H1 (cell line): ENCODE results near the gene PHTF1. TPM values are rescaled to one million over a fixed set of nuclear protein-coding genes. Genes with fewer than 3 reads are reported as not detected.
A peak's percentile ranks its signal among the peaks of the same experiment; 100 is the strongest.

Experiments used
- CTCF ChIA-PET: fragments of 300-600 bp; sonication (Branson Sonifier 250); formaldehyde crosslinking; loops from one replicate; lab custom pipeline; 2021; ENCODE audit not compliant: partially characterized antibody; lab: Charles Lee
- POLR2A ChIA-PET: fragments of 300-600 bp; sonication (Branson Sonifier 250); formaldehyde crosslinking; loops from one replicate; lab custom pipeline; 2021; ENCODE audit warnings: inconsistent platforms; ENCODE audit not compliant: partially characterized antibody; lab: Charles Lee
- DNase-seq, 2 experiments: peaks; one replicate each; pipeline versions ENCODE4 v3.0.0 to v3.0.0-alpha.2; 2010 to 2022; ENCODE audit warnings: low spot score in 2 of 2, low read depth in 1 of 2, mixed read lengths in 1 of 2
- FAIRE-seq: peaks from 2 replicates; lab custom pipeline; 2011; peaks lifted over from hg19 to GRCh38; lab: Jason Lieb, UNC
- H2AFZ ChIP-seq: 2 replicates; pipeline ENCODE4 v1.8.1; 2012; ENCODE audit warnings: low read length, inconsistent platforms
- H2AK5ac ChIP-seq: 2 replicates; pipeline ENCODE4 v1.6.1; 2013; ENCODE audit warnings: low read depth, low read length
- H2BK120ac ChIP-seq: replicated peaks from 2 replicates; pipeline ENCODE3; 2013; ENCODE audit warnings: low read depth, low read length, inconsistent platforms
- H2BK12ac ChIP-seq: 2 replicates; pipeline ENCODE4 v1.6.1; 2013; ENCODE audit warnings: low read depth, low read length
- H2BK15ac ChIP-seq: 2 replicates; pipeline ENCODE4 v1.6.1; 2013; ENCODE audit warnings: low read length
- H2BK20ac ChIP-seq: 2 replicates; pipeline ENCODE4 v1.6.1; 2013; ENCODE audit warnings: low read length
- H2BK5ac ChIP-seq: 2 replicates; pipeline ENCODE4 v1.6.1; 2013; ENCODE audit warnings: low read depth, low read length
- H3K14ac ChIP-seq: 2 replicates; pipeline ENCODE4 v1.6.1; 2013; ENCODE audit warnings: inconsistent platforms; ENCODE audit not compliant: insufficient read length
- H3K18ac ChIP-seq: 2 replicates; pipeline ENCODE4 v1.6.1; 2013; ENCODE audit warnings: low read length; ENCODE audit errors: extremely low read depth
- H3K23ac ChIP-seq: 2 replicates; pipeline ENCODE4 v1.6.1; 2013; ENCODE audit warnings: inconsistent platforms; ENCODE audit not compliant: insufficient read length
- H3K23me2 ChIP-seq: 2 replicates; pipeline ENCODE4 v1.6.1; 2013; ENCODE audit warnings: low read depth, low read length
- H3K27ac ChIP-seq: 2 replicates; pipeline ENCODE4 v1.6.1; 2011; ENCODE audit warnings: low read depth, low read length, inconsistent platforms
- H3K27me3 ChIP-seq, 4 experiments: replicated peaks in 1 of 4; 1 replicate in 1 of 4; 2 replicates in 3 of 4; pipeline versions ENCODE4 v1.6.1 to v1.8.1; 2011 to 2013; ENCODE audit warnings: low read length in 3 of 4, mild to moderate bottlenecking in 3 of 4, inconsistent platforms in 2 of 4, mixed read lengths in 2 of 4, moderate library complexity in 1 of 4; ENCODE audit not compliant: control insufficient read depth in 3 of 4, insufficient read depth in 3 of 4; ENCODE audit errors: extremely low read depth in 1 of 4
- H3K36me3 ChIP-seq, 4 experiments: 2 replicates each; pipeline versions ENCODE4 v1.6.1 to v1.8.1; 2011 to 2013; ENCODE audit warnings: mild to moderate bottlenecking in 4 of 4, low read length in 3 of 4, moderate library complexity in 2 of 4, control low read depth in 1 of 4, inconsistent platforms in 1 of 4; ENCODE audit not compliant: insufficient read depth in 4 of 4, control insufficient read depth in 2 of 4
- H3K4ac ChIP-seq: replicated peaks from 2 replicates; pipeline ENCODE3; 2013; ENCODE audit warnings: low read length, low read depth, mixed read lengths, inconsistent platforms; ENCODE audit not compliant: insufficient read length
- H3K4me1 ChIP-seq, 4 experiments: replicated peaks in 1 of 4; 1 replicate in 1 of 4; 2 replicates in 3 of 4; pipeline versions ENCODE4 v1.6.1 to v1.8.1; 2011 to 2013; ENCODE audit warnings: low read length in 3 of 4, inconsistent platforms in 2 of 4, mixed read lengths in 1 of 4; ENCODE audit not compliant: insufficient read depth in 4 of 4, control insufficient read depth in 3 of 4
- H3K4me2 ChIP-seq, 2 experiments: 2 replicates each; pipeline versions ENCODE4 v1.6.1 to v1.8.1; 2011 to 2013; ENCODE audit warnings: low read depth in 2 of 2, low read length in 2 of 2, control low read depth in 1 of 2, inconsistent platforms in 1 of 2, mild to moderate bottlenecking in 1 of 2; ENCODE audit not compliant: insufficient read depth in 1 of 2
- H3K4me3 ChIP-seq, 4 experiments: fragments of 200-600, 300-600 bp in 1 of 4; sonication (generic), shearing (Covaris generic), sonication (Bioruptor Twin) in 1 of 4; 2 replicates each; pipeline versions ENCODE4 v1.5.1 to v1.8.1; 2011 to 2016; ENCODE audit warnings: low read length in 4 of 4, low read depth in 3 of 4, control low read depth in 2 of 4, inconsistent platforms in 2 of 4, mild to moderate bottlenecking in 2 of 4, mixed read lengths in 1 of 4, moderate library complexity in 1 of 4; ENCODE audit not compliant: insufficient read depth in 2 of 4; ENCODE audit errors: extremely low read depth in 1 of 4
- H3K56ac ChIP-seq: replicated peaks from 2 replicates; pipeline ENCODE3; 2013; ENCODE audit warnings: low read depth, mild to moderate bottlenecking, mixed read lengths, low read length, inconsistent platforms; ENCODE audit not compliant: insufficient read length
- H3K79me1 ChIP-seq: 2 replicates; pipeline ENCODE4 v1.6.1; 2013; ENCODE audit warnings: low read depth, low read length, control low read depth
- H3K79me2 ChIP-seq, 2 experiments: 2 replicates each; pipeline versions ENCODE4 v1.6.1 to v1.8.1; 2012 to 2013; ENCODE audit warnings: low read length in 2 of 2, mild to moderate bottlenecking in 2 of 2, inconsistent platforms in 1 of 2; ENCODE audit not compliant: insufficient read depth in 2 of 2, control insufficient read depth in 1 of 2
- H3K9ac ChIP-seq, 4 experiments: replicated peaks in 1 of 4; 1 replicate in 1 of 4; 2 replicates in 3 of 4; pipeline versions ENCODE4 v1.6.1 to v1.8.1; 2011 to 2013; ENCODE audit warnings: low read depth in 3 of 4, low read length in 3 of 4, control low read depth in 2 of 4, mild to moderate bottlenecking in 2 of 4, moderate library complexity in 2 of 4, inconsistent platforms in 1 of 4; ENCODE audit errors: extremely low read depth in 1 of 4
- H3K9me3 ChIP-seq, 2 experiments: 2 replicates each; pipeline versions ENCODE4 v1.6.1 to v1.8.1; 2012 to 2013; ENCODE audit warnings: mild to moderate bottlenecking in 2 of 2, moderate library complexity in 2 of 2, control low read depth in 1 of 2, inconsistent platforms in 1 of 2, low read depth in 1 of 2, low read length in 1 of 2, mixed read lengths in 1 of 2; ENCODE audit not compliant: insufficient read depth in 2 of 2
- H4K20me1 ChIP-seq, 2 experiments: replicated peaks in 1 of 2; 2 replicates each; pipeline versions ENCODE3 to v1.8.1; 2011 to 2013; ENCODE audit warnings: inconsistent platforms in 2 of 2, low read length in 2 of 2, mild to moderate bottlenecking in 1 of 2; ENCODE audit not compliant: insufficient read depth in 2 of 2, control insufficient read depth in 1 of 2
- H4K5ac ChIP-seq: 2 replicates; pipeline ENCODE4 v1.6.1; 2013; ENCODE audit warnings: low read length, low read depth, mixed read lengths, inconsistent platforms; ENCODE audit not compliant: insufficient read length
- H4K8ac ChIP-seq: 2 replicates; pipeline ENCODE4 v1.8.0; 2013; ENCODE audit warnings: mild to moderate bottlenecking, moderate library complexity, low read length, inconsistent platforms; ENCODE audit not compliant: insufficient read depth; ENCODE audit errors: extremely low read depth
- H4K91ac ChIP-seq: replicated peaks from 2 replicates; pipeline ENCODE3; 2013; ENCODE audit warnings: low read length, mixed read lengths, inconsistent platforms; ENCODE audit not compliant: insufficient read length
- CBX5 ChIP-seq: fragments of 300-800, 300-1000 bp; sonication (generic); IDR thresholded peaks from 2 replicates; pipeline ENCODE4 v1.7.1; 2016; ENCODE audit warnings: antibody characterized with exemption, low read length, low read depth
- CEBPB ChIP-seq: IDR thresholded peaks from 2 replicates; pipeline ENCODE4 v1.6.1; 2012; ENCODE audit warnings: low read depth, low read length
- CREB1 ChIP-seq: IDR thresholded peaks from 2 replicates; pipeline ENCODE4 v1.6.1; 2012; ENCODE audit warnings: inconsistent platforms
- WGBS, 2 experiments: shearing (Covaris generic) in 1 of 2; methylation state at CpG; one replicate each; pipeline versions ENCODE4 v1.1.6 to v1.1.7; 2013 to 2015; ENCODE audit warnings: low lambda C conversion rate in 2 of 2, mixed read lengths in 2 of 2, inconsistent platforms in 1 of 2, low coverage in 1 of 2, missing lambda C conversion rate in 1 of 2; ENCODE audit not compliant: insufficient replicate concordance in 2 of 2, insufficient coverage in 1 of 2, insufficient read length in 1 of 2; ENCODE audit errors: extremely low coverage in 1 of 2, missing lambda C conversion rate in 1 of 2; 5-methylcytosine and 5-hydroxymethylcytosine counted together
- polyA plus RNA-seq, 7 experiments: library from polyadenylated mRNA; depleted of rRNA in 3 of 7; stranded (reverse) in 5 of 7; unstranded in 2 of 7; fragments of >200 nt in 5 of 7; fragments of 200-250 nt in 2 of 7; gene quantifications; 1 replicate in 5 of 7; 2 replicates in 1 of 7; 4 replicates in 1 of 7; pipeline versions ENCODE4 v1.2.1 to v1.2.3, GENCODE V29; 2011 to 2013; ENCODE audit warnings: missing spikeins in 2 of 7, mixed read lengths in 2 of 7
- total RNA-seq: library from RNA; stranded (reverse); fragmentation: NEBNext Ultra II Directional; extraction: Animal tissue kit (Norgen Biotek cat#: 25700); gene quantifications from 2 replicates; pipeline ENCODE4 v1.2.1, GENCODE V29; 2021

The PHTF1 gene
- total and polyA plus RNA-seq, 2 of the 8 experiments (the other 6 are each of a cell fraction or from before 2014, with no cell fraction given), result 9.1 to 26.9 TPM

DNA sequence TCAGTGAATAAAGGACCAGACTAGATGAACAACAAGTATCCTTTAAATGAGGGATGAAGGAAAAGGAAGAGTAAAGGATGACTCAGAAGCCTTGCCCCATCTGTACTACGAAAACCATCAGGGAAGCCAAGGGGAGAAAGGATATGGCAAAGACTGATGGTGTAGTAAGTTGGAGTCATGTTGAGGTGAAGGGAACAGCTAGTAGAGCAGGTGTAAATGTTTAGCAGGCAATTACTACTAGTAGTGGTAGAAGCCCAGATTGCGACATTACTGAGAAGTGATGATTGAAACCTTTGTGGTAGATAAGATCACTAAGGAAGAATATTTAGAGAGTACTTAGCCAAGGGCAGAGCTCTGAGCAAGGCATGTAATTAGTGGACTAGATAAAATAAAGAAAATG, 84.0 kb downstream of the PHTF1 start:
- H2BK15ac ChIP-seq, result no peak overlapping the region
- H3K23ac ChIP-seq, result no peak overlapping the region
- H3K14ac ChIP-seq, result no peak overlapping the region
- H3K79me1 ChIP-seq, result no peaks in the 10 kb centered on the region
- 0 out of 8 replicates have a peak, but pooled peaks cover 0 to 2% (median 0%) of the 10 kb centered on the region in 4 experiments for H3K36me3 ChIP-seq
- 97% methylated on average over 2 of the region's 2 CpGs; no CpG with 5 or more reads in 1 of the 2 experiments for WGBS, 2 experiments
- H3K23me2 ChIP-seq, result no peaks in the 10 kb centered on the region
- H3K4me3 ChIP-seq, result no peak overlapping the region
- POLR2A ChIA-PET, result no interaction called here
- no peak overlapping the region for H3K4me2 ChIP-seq
- no peak overlapping the region for H2BK20ac ChIP-seq
- no peak overlapping the region for H4K5ac ChIP-seq
- H3K79me2 ChIP-seq, result no peaks in the 10 kb centered on the region
- H3K9me3 ChIP-seq, result no peaks in the 10 kb centered on the region; a peak in 1 of 4 replicates
- no peaks in the 10 kb centered on the region for H4K20me1 ChIP-seq
- no peaks in the 10 kb centered on the region for H3K27me3 ChIP-seq
- no peak overlapping the region for H2BK120ac ChIP-seq
- DNase-seq (no peak), FAIRE-seq (no peak)
- H3K56ac ChIP-seq, result no peak overlapping the region
- no peak overlapping the region for H3K27ac ChIP-seq
- no peak overlapping the region for H3K9ac ChIP-seq
- CTCF ChIA-PET, result interaction anchor here (1.1 to 1.3 kb wide), 3 partner anchors 186 to 538 kb away, joined by 3 to 4 read pairs (median 4); no protein-coding TSS in a partner anchor
- no peak overlapping the region for H3K4ac ChIP-seq
- H2BK12ac ChIP-seq, result no peak overlapping the region
- H2BK5ac ChIP-seq, result no peak overlapping the region
- H3K18ac ChIP-seq, result no peak overlapping the region
- no peak overlapping the region for H2AFZ ChIP-seq
- no peak overlapping the region; the same call in 1 of the 2 replicates for H2AK5ac ChIP-seq
- no peak overlapping the region for H4K91ac ChIP-seq
- H3K4me1 ChIP-seq, result no peaks in the 10 kb centered on the region
- peak; percentile 30; the same call in 1 of the 2 replicates for TF ChIP-seq CEBPB
- no peak for TF ChIP-seq CBX5
- TF ChIP-seq CREB1, result no peak
- H4K8ac ChIP-seq, result no peak overlapping the region
